GM23338 (cell line): ENCODE results near the gene FEN1.

ENCODE experiments used
- CREB1 ChIP-seq: fragments of 250-450 bp; sonication (Bioruptor Pico); IDR thresholded peaks from 2 replicates; pipeline ENCODE4 v1.5.0; 2020; ENCODE audit warnings: low read depth, mild to moderate bottlenecking, moderate library complexity
- EZH2 ChIP-seq: fragments of 200-600 bp; sonication (generic); IDR thresholded peaks from one replicate; pipeline ENCODE4 v1.8.0; 2017; ENCODE audit warnings: antibody characterized with exemption, mild to moderate bottlenecking, low read depth; ENCODE audit not compliant: unreplicated experiment
- EZH2phosphoT487 ChIP-seq: fragments of 200-600 bp; sonication (generic); IDR thresholded peaks from one replicate; pipeline ENCODE4 v1.8.1; 2018; ENCODE audit warnings: antibody characterized with exemption; ENCODE audit not compliant: unreplicated experiment
- JUNB ChIP-seq: IDR thresholded peaks from one replicate; pipeline ENCODE4 v1.6.1; 2016; ENCODE audit warnings: antibody characterized with exemption; ENCODE audit not compliant: unreplicated experiment
- POLR2AphosphoS5 ChIP-seq: IDR thresholded peaks from 2 replicates; pipeline ENCODE4 v1.6.1; 2016; ENCODE audit warnings: antibody characterized with exemption, low read depth
- ZNF331 ChIP-seq: fragments of 250-450 bp; sonication (Bioruptor Pico); IDR thresholded peaks from 2 replicates; pipeline ENCODE4 v1.5.0; 2020; ENCODE audit warnings: low read depth, mild to moderate bottlenecking, moderate library complexity
- TF ChIP-seq, protein P1 (sequence below), 2 experiments: fragments of 200-600 bp in 1 of 2; sonication (generic) in 1 of 2; conservative IDR thresholded peaks; 2 replicates each; pipeline versions ENCODE4 v1.5.1 to v1.6.1; 2016 to 2017; ENCODE audit warnings: antibody characterized with exemption in 2 of 2, low read depth in 2 of 2, mild to moderate bottlenecking in 2 of 2, moderate library complexity in 1 of 2
- TF ChIP-seq, protein P2 (sequence below): IDR thresholded peaks from one replicate; pipeline ENCODE4 v1.6.1; 2018; ENCODE audit warnings: antibody characterized with exemption; ENCODE audit not compliant: unreplicated experiment
- TF ChIP-seq, protein P3 (sequence below): IDR thresholded peaks from 2 replicates; pipeline ENCODE4 v1.6.1; 2016; ENCODE audit warnings: antibody characterized with exemption

DNA sequence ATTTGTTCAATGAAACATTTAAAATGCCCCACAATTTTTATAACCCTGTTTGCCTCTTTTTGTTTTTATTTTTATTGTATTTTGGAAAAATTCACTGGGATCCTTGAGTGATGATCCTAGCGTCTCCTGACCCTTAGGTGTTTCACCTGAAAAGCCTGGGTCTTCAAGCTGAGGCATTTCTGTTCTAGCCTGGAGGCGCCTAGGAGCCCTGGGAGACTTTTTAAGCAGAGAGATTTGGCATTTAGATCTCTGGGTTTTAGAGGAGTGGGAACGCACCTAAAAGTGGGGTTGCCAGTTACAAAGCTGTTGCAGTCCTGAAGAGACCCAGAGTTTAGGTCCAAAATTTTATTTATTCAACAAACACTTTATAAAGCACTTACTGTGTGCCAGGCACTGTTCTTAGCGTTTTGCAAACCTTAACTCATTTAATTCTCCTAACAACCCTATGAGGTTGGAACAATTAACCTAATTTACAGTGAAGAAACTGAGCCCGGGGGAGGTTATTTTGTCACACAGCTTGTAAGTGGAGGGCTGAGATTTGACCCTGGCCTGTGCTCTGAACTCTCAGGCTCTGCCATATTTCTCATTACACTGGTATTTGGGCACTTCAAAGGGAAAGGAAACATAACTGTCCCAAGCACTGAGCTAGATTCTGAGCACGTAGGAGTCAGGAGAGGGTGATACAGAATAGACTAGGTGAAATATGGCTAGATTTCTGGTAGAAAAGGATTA is 24.9 kb downstream of the FEN1 start:
- TF ChIP-seq, protein P1, sequence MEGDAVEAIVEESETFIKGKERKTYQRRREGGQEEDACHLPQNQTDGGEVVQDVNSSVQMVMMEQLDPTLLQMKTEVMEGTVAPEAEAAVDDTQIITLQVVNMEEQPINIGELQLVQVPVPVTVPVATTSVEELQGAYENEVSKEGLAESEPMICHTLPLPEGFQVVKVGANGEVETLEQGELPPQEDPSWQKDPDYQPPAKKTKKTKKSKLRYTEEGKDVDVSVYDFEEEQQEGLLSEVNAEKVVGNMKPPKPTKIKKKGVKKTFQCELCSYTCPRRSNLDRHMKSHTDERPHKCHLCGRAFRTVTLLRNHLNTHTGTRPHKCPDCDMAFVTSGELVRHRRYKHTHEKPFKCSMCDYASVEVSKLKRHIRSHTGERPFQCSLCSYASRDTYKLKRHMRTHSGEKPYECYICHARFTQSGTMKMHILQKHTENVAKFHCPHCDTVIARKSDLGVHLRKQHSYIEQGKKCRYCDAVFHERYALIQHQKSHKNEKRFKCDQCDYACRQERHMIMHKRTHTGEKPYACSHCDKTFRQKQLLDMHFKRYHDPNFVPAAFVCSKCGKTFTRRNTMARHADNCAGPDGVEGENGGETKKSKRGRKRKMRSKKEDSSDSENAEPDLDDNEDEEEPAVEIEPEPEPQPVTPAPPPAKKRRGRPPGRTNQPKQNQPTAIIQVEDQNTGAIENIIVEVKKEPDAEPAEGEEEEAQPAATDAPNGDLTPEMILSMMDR (conservative IDR thresholded peaks at IDR 0.05; ENCODE audit: low read depth in 2 of 2) = no peak
- no peak for TF ChIP-seq JUNB
- TF ChIP-seq EZH2 = no peak
- TF ChIP-seq, protein P2, sequence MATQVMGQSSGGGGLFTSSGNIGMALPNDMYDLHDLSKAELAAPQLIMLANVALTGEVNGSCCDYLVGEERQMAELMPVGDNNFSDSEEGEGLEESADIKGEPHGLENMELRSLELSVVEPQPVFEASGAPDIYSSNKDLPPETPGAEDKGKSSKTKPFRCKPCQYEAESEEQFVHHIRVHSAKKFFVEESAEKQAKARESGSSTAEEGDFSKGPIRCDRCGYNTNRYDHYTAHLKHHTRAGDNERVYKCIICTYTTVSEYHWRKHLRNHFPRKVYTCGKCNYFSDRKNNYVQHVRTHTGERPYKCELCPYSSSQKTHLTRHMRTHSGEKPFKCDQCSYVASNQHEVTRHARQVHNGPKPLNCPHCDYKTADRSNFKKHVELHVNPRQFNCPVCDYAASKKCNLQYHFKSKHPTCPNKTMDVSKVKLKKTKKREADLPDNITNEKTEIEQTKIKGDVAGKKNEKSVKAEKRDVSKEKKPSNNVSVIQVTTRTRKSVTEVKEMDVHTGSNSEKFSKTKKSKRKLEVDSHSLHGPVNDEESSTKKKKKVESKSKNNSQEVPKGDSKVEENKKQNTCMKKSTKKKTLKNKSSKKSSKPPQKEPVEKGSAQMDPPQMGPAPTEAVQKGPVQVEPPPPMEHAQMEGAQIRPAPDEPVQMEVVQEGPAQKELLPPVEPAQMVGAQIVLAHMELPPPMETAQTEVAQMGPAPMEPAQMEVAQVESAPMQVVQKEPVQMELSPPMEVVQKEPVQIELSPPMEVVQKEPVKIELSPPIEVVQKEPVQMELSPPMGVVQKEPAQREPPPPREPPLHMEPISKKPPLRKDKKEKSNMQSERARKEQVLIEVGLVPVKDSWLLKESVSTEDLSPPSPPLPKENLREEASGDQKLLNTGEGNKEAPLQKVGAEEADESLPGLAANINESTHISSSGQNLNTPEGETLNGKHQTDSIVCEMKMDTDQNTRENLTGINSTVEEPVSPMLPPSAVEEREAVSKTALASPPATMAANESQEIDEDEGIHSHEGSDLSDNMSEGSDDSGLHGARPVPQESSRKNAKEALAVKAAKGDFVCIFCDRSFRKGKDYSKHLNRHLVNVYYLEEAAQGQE = no peak
- TF ChIP-seq POLR2AphosphoS5 = no peak
- no peak for TF ChIP-seq EZH2phosphoT487
- no peak for TF ChIP-seq CREB1
- TF ChIP-seq, protein P3, sequence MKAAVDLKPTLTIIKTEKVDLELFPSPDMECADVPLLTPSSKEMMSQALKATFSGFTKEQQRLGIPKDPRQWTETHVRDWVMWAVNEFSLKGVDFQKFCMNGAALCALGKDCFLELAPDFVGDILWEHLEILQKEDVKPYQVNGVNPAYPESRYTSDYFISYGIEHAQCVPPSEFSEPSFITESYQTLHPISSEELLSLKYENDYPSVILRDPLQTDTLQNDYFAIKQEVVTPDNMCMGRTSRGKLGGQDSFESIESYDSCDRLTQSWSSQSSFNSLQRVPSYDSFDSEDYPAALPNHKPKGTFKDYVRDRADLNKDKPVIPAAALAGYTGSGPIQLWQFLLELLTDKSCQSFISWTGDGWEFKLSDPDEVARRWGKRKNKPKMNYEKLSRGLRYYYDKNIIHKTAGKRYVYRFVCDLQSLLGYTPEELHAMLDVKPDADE = no peak
- no peak for TF ChIP-seq ZNF331 (CRISPR knock-in tag)
